NCI-H1436 treated with DMSO at 0.1 percent for 48 hours (cell line): ENCODE data around the gene RPS6KB2.
"Not testable (repeated sequence)": the region's sequence is repeated elsewhere in the genome, so short reads cannot be mapped to it uniquely, and the experiment has no call there.

Experiments used
- DNase-seq: peaks from one replicate; lab custom pipeline; 2025; lab: John Stamatoyannopoulos, UW

The RPS6KB2 gene

GRCh38 chr11:67397986-67398660, 30.2 kb upstream of the RPS6KB2 start:
- DNase-seq, result no peak

- DNase-seq, result no peak
Measured at GRCh38 chr11:67398661-67399563, 29.4 kb upstream of the RPS6KB2 start.

- DNase-seq, result no peak
Measured at GRCh38 chr11:67400251-67400941, 27.9 kb upstream of the RPS6KB2 start.

- no peak for DNase-seq
Measured at GRCh38 chr11:67400942-67401494, 27.3 kb upstream of the RPS6KB2 start.

- DNase-seq, result no peak
Measured at GRCh38 chr11:67401495-67402191, 26.7 kb upstream of the RPS6KB2 start, which contains the start of gene PPP1CA. Gene PPP1CA (minus strand): TSS chr11:67401858. CDS start chr11:67401782, 76 bp downstream.

GRCh38 chr11:67402192-67402839, 26.0 kb upstream of the RPS6KB2 start:
- DNase-seq, result not testable (repeated sequence)

- not testable (repeated sequence) for DNase-seq
Measured at GRCh38 chr11:67403085-67403484, 25.2 kb upstream of the RPS6KB2 start.

- DNase-seq, result no peak
Measured at GRCh38 chr11:67404515-67405195, 23.6 kb upstream of the RPS6KB2 start.

- DNase-seq, result no peak
Measured at GRCh38 chr11:67405196-67405567, 23.1 kb upstream of the RPS6KB2 start.

GRCh38 chr11:67405688-67406339, 22.5 kb upstream of the RPS6KB2 start:
- no peak for DNase-seq

GRCh38 chr11:67406420-67406968, 21.8 kb upstream of the RPS6KB2 start:
- no peak for DNase-seq

GRCh38 chr11:67406969-67407687, 21.2 kb upstream of the RPS6KB2 start:
- no peak for DNase-seq

- DNase-seq, result no peak
Measured at GRCh38 chr11:67407688-67408163, 20.6 kb upstream of the RPS6KB2 start.

- DNase-seq, result no peak
Measured at GRCh38 chr11:67408437-67409200, 19.7 kb upstream of the RPS6KB2 start.

GRCh38 chr11:67409261-67409666, 19.0 kb upstream of the RPS6KB2 start:
- DNase-seq, result no peak

- peak; percentile 63 for DNase-seq
Measured at GRCh38 chr11:67409781-67410368, 18.4 kb upstream of the RPS6KB2 start.

GRCh38 chr11:67410369-67410831, 17.9 kb upstream of the RPS6KB2 start:
- no peak for DNase-seq
